ENCODE data around the gene TRAK1.

GRCh38 chr3:42067326-42067725 lies 23.8 kb upstream of the TRAK1 start:
- TF ChIP-seq POLR2A (IDR thresholded peaks at IDR 0.05) (no peak), CTCF (IDR thresholded peaks at IDR 0.05 in 8 of 11, conservative IDR thresholded peaks at IDR 0.05 in 3 of 11) (no peak), POLR2AphosphoS5 (IDR thresholded peaks at IDR 0.05) (no peak)
